Upper lobe of left lung (tissue), 4 donors: ENCODE data around the gene PTPRG.

Experiments
- EP300 ChIP-seq, 4 donors: sonication (generic); formaldehyde crosslinking; IDR thresholded peaks; one replicate each; pipeline ENCODE4 v1.5.1; 2017; ENCODE audit warnings: antibody characterized with exemption in 4 of 4, control low read depth in 2 of 4
- POLR2A ChIP-seq, 4 donors: fragments of 450-650 bp; IDR thresholded peaks; one replicate each; pipeline ENCODE4 v1.5.1; 2016 to 2017; ENCODE audit warnings: antibody characterized with exemption in 4 of 4, mild to moderate bottlenecking in 2 of 4
- POLR2AphosphoS5 ChIP-seq, 2 donors: sonication (generic); formaldehyde crosslinking; IDR thresholded peaks; one replicate each; pipeline ENCODE4 v1.5.1; 2017; ENCODE audit warnings: antibody characterized with exemption in 2 of 2
- TF ChIP-seq, protein P1 (sequence below), 6 experiments: fragments of 450-650 bp in 4 of 6; fragments of 200-600 bp in 2 of 6; sonication (generic) in 2 of 6; IDR thresholded peaks; one replicate each; pipeline ENCODE4 v1.5.1; 2016 to 2019; ENCODE audit warnings: antibody characterized with exemption in 6 of 6

DNA sequence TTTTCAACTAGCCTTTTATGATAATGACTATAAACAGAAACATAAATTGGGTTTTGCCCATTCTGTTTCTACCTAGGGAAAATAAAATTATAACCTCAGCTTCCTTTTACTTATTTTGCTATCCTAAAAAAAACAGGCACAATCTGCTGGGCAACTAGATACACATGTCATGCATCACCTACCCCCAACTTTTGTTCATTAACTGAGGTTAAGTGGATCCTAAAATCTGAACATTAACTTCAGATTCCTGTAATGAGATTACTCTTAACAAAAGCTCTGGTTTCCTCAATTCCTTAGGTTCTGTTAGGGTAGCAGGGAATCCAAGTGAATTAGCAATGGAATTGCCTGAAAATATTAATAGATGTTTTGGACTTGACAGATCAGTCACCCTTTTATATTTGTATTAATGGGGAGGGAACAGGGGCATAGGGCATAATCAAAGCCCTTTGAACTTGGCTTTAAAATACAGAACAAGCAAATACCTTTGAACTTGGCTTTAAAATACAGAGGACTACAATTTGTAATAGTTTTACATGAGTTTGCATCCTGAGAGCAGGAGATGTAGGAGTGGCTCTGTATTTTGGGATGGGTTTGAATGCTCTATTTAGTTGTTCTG lies 705.4 kb downstream of the PTPRG start:
- TF ChIP-seq, protein P1, sequence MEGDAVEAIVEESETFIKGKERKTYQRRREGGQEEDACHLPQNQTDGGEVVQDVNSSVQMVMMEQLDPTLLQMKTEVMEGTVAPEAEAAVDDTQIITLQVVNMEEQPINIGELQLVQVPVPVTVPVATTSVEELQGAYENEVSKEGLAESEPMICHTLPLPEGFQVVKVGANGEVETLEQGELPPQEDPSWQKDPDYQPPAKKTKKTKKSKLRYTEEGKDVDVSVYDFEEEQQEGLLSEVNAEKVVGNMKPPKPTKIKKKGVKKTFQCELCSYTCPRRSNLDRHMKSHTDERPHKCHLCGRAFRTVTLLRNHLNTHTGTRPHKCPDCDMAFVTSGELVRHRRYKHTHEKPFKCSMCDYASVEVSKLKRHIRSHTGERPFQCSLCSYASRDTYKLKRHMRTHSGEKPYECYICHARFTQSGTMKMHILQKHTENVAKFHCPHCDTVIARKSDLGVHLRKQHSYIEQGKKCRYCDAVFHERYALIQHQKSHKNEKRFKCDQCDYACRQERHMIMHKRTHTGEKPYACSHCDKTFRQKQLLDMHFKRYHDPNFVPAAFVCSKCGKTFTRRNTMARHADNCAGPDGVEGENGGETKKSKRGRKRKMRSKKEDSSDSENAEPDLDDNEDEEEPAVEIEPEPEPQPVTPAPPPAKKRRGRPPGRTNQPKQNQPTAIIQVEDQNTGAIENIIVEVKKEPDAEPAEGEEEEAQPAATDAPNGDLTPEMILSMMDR (IDR thresholded peaks at IDR 0.05), result no peak
- no peak for TF ChIP-seq POLR2A (IDR thresholded peaks at IDR 0.05)
- TF ChIP-seq POLR2AphosphoS5 (IDR thresholded peaks at IDR 0.05), result no peak
- no peak for TF ChIP-seq EP300 (IDR thresholded peaks at IDR 0.05)
